ENCODE measurements around the gene CCDC12.

Gene CCDC12

DNA sequence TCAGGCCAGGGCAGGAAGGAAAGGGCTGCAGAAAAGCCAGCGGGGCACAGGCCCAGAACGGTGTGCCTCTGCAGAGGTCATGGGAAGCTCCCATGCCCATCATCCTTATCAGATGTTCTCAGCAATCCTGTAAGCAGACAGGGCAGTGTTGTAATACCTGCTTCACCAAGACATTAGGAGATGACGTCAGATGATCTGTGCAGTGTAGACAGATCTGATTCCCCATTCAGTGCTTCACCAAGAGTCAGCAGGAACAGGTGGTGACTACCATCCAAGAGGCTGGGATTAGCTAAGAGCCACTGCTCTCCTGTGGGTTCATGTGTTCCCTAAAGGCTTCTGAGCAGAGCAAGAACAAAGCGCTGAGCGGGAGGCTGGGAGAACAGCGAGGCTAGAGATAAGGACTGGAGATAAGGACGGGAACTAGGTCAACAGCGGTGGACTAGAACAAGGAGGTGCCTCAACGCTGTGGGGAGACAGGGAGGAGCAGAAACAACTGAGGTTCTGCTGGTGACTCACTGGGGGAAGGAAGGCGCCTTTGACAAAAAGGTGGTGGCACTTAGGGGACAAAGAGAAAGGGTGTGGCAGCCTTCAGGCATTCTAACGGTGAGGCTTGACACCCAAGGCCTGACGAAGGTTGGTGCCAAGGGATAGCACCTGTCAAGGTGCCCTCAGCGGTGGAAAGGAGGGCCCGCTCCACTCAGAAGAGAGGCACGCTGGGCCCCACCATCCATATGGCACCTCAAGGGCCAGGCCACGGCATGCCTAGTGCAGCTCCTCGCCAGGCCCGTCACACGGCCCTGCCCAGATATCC, 28.4 kb downstream of the CCDC12 start:
- no peaks in the 10 kb centered on the region for H3K27me3 Mint-ChIP-seq
- H3K9me3 Mint-ChIP-seq: no peaks in the 10 kb centered on the region
- H3K27ac Mint-ChIP-seq: peak overlapping the region; percentile 89
- peaks cover 94% of the 10 kb centered on the region for H3K4me1 Mint-ChIP-seq
- H3K36me3 Mint-ChIP-seq: peaks cover 4% of the 10 kb centered on the region
- peak overlapping the region; percentile 80 for H3K4me3 Mint-ChIP-seq

DNA sequence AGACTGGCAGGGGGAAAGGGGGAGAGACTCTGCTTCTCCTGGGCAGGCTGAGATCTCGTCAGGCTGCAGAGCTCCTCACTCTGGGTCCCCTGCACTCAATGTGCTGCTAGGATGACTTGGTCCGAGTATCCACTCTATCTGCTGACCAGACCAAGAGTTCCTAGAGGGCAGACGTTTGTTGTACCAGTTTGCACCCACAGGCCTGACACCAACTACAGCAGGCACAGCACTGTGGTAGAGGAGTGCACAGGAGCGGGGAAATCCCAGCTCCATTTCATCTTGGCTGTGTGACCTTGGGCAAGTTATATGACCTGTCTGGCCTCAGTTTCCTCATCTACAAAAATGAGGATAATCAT, 29.0 kb downstream of the CCDC12 start:
- Mint-ChIP-seq H3K27ac (peak overlapping the region; percentile 89), H3K4me3 (peak overlapping the region; percentile 80), H3K36me3 (peaks cover 4% of the 10 kb centered on the region), H3K27me3 (no peaks in the 10 kb centered on the region), H3K9me3 (no peaks in the 10 kb centered on the region), H3K4me1 (peaks cover 91% of the 10 kb centered on the region)

DNA sequence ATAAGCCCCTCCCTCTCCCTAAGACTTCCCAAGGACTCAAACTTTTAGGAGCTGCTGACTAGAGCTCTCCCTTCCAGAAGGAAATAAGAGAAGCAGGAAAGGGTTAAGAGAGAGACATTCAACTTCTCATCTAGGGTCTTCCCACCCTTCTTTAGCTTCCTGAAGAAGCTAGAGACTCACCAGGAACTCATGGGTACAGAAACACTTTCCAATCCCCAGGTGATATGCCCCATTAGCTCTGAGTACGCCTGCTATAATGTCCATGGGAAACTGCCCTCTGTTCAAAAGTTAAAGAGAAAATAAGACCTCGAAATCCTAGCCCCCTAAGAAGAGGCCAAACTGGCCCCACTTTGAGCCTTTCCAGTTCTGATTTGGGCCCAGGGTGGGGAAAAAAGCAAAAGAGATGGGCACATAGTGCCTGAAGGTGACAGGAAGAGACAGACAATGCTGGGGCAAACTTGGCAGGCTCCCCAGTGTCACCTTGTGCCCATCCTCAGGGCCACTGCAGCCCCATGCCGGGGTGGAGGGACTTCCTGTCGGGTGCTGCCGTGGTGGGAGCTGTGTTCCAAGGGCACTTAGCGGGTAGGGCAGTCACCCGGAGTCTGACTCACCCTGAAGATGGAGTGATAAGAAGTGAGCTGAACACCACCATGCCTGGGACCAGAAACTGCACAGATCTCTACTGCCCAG, 29.5 kb downstream of the CCDC12 start:
- no peaks in the 10 kb centered on the region for H3K9me3 Mint-ChIP-seq

DNA sequence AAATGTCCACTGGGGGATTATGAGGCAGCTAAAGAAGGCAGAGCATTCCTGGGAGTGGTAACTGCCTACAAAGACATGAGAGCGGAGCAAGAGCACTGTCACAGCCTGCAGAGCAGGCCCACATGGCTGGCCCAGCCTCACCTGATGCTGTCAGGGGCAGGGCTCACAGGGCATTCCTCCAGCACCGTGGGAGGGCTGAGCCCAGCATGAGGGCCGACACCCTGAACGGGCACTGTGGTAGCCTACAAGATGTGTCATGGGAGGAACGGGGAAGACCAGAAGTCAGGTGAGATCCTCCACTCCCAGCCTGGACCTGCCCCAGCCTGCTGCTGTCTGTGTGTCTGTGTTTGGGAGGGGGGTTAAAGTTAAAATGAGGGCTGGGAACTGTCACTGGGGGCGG, 30.1 kb downstream of the CCDC12 start:
- H3K4me3 Mint-ChIP-seq: no peak overlapping the region
- no peaks in the 10 kb centered on the region for H3K9me3 Mint-ChIP-seq
- peak overlapping the region; percentile 38 for H3K27ac Mint-ChIP-seq
- H3K4me1 Mint-ChIP-seq: peaks cover 88% of the 10 kb centered on the region
- H3K27me3 Mint-ChIP-seq: no peaks in the 10 kb centered on the region
- H3K36me3 Mint-ChIP-seq: peaks cover 4% of the 10 kb centered on the region

More for the DNA sequence above, 29.5 kb downstream of the CCDC12 start:
- no peaks in the 10 kb centered on the region for H3K27me3 Mint-ChIP-seq
- peak overlapping the region; percentile 80 for H3K4me3 Mint-ChIP-seq
- H3K27ac Mint-ChIP-seq: peak overlapping the region; percentile 3
- H3K4me1 Mint-ChIP-seq: peaks cover 91% of the 10 kb centered on the region
- peaks cover 4% of the 10 kb centered on the region for H3K36me3 Mint-ChIP-seq

DNA sequence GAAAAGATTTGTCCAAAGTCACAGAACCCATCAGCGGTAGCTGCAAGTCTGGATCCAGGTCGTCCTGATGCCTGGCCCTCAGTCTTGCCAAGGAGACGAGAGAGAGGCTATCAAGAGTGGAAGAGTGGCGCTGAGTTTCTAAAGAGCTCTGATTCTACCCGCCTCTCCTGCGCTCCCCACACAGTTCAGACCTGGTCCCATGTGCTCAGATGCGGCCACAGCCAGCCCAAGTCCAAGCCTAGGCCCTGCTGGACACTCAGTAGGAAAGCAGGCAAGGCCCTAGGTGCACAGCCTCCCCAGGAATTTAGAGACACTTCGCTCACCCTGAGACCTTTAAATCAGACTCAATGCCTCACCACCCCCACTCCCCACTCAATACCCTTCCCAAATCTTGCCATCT, 32.4 kb downstream of the CCDC12 start:
- H3K4me3 Mint-ChIP-seq: no peak overlapping the region
- H3K36me3 Mint-ChIP-seq: peaks cover 7% of the 10 kb centered on the region
- H3K4me1 Mint-ChIP-seq: peaks cover 82% of the 10 kb centered on the region
- no peaks in the 10 kb centered on the region for H3K9me3 Mint-ChIP-seq
- no peaks in the 10 kb centered on the region for H3K27me3 Mint-ChIP-seq
- peak overlapping the region; percentile 78 for H3K27ac Mint-ChIP-seq

DNA sequence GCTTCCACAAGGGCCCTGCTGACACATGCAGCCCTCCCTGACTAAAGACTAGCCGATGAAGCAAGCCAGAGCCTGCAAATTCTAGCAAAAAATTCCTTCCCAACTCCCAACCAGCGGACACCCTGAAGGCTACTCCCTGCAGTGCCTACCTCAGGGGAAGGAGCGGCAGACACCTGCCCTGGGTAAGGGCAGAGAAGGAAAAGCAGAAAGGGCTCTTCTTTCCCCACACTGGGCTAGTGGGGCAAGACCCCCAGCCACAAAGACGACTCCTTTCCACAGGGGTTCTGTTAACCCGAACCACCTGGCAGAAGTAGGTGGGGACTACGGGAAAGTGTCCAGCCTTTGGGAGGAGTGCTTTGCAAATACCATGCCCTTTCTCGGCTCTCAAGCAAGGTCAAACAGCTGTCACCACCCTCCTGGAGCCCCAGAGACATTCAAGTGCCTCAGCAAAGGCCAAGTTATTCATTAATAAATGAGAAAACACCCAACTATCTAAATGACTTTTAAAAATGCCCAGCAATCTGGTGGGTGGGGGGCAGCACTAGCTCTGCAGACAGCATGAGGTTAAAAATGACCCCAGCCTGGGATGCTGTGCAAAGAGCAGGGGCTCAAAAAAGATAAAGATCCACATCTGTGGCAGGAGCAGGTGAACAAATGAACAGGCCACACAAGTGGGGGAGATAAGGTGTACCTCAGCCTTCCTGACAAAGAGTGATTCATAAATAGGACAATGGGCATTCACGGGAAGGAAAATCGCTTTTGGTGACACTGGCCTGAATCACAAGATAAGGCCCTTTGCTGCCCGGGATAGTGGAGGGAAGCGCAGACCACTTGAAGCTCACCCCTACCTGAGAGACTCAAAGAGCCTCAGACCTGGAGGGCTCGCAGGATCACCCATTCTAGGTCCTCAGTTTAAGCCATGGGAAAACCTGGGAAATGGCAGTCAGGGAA, 33.0 kb downstream of the CCDC12 start:
- no peaks in the 10 kb centered on the region for H3K9me3 Mint-ChIP-seq
- H3K27ac Mint-ChIP-seq: no peak overlapping the region
- H3K27me3 Mint-ChIP-seq: no peaks in the 10 kb centered on the region
- peaks cover 11% of the 10 kb centered on the region for H3K36me3 Mint-ChIP-seq
- peaks cover 81% of the 10 kb centered on the region for H3K4me1 Mint-ChIP-seq
- H3K4me3 Mint-ChIP-seq: no peak overlapping the region

DNA sequence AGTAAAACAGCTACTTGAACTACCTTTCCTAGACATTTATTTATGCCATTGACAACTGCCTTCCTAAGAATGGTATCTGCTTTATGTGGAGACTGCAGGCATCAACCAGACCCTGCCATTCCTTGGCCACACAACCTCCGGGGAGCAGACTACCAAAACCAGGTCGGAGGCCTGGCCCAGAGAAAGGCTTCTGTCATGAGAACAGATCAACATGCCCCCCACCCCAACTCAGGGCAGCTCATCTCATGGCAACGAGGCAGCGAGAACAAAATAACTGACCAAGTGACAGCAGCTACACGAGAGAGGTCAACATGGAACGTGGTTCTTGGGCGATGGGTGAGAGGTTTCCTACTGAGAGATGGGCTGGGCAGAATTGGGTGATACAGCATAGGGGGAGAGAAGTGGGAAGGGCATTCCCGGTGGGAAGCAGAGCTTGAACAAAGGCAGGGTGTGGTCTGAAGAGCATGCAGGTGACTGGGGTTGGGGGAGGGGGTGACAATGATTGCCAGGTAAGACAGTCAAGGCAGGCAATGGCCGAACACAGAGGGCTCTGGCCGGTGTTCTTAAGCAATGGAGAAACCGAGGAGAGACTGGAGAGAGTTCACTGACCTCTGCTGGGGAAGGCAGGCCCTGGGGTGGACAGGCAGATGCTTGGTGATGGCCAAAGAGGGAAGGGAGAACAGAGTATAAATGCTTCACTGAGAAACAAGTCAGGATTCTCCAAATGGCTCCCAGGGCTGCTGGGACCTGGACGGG, 33.9 kb downstream of the CCDC12 start:
- H3K27ac Mint-ChIP-seq: peak overlapping the region; percentile 19
- peak overlapping the region; percentile 13 for H3K4me3 Mint-ChIP-seq

DNA sequence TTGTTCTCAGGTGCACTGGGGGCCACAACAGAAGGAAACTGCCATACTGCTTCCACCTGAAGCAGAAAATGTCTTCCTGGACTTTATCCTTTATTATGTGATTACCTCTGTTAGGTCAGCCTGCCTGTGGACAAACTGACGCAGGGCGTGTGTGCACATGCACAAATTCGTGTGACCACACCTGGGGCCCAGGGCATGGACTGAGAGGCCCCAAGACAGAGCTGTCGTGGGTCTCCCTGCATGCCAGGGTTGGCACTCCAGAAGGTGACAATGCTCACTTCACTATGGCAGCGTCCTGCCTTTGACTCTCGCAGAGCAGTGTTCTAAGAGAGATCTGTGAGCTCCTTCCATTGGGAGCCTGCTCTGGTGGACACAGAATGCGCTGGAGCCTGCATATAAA, 34.5 kb downstream of the CCDC12 start:
- peaks cover 67% of the 10 kb centered on the region for H3K4me1 Mint-ChIP-seq
- H3K27ac Mint-ChIP-seq: no peak overlapping the region
- peaks cover 10% of the 10 kb centered on the region for H3K36me3 Mint-ChIP-seq

More for the DNA sequence above, 33.9 kb downstream of the CCDC12 start:
- Mint-ChIP-seq H3K27me3 (no peaks in the 10 kb centered on the region), H3K36me3 (peaks cover 10% of the 10 kb centered on the region), H3K4me1 (peaks cover 72% of the 10 kb centered on the region), H3K9me3 (no peaks in the 10 kb centered on the region)

DNA sequence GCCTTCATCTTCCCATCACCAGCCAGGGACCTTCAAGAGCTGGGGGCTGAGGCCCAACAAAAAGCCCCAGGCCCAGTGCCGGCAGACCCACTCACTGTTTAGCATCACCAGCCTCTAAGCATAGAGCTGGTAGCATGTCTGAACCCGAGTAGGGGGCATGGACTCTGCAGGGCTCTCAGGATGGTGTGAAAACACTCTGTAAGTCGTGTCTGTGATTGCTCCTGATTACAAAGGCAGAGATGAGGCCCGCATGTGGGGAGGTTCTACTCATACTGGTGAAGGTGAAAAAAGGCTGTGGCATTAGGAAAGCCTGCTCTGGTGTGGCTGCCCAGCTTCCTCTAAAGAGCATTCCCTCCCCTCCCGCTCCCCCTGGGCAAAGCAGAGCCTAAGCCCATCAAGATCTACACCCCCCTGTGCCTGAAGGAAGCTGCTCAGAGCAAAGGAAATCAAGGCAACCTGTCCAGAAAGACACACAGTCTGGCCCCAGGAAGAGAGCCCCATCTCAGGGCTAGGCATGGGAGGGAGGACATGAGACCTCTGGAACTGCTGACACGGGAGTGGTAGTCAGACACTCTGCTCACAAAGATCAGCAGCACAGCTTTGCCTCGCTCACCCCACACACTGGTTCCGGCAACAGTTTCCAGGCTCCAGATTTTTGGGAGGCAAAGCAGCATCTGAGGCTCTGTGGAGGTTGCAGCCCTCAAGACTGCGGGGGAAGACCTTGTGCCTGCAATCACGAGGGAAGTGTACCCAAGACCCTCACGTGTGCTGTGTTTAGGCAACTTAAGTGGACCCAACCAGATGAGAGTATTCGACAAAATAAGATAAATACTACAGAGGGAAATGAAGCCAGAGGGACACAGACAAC, 36.7 kb downstream of the CCDC12 start:
- peaks cover 61% of the 10 kb centered on the region for H3K4me1 Mint-ChIP-seq
- H3K4me3 Mint-ChIP-seq: no peak overlapping the region
- peak overlapping the region; percentile 30 for H3K27ac Mint-ChIP-seq
- no peaks in the 10 kb centered on the region for H3K27me3 Mint-ChIP-seq
- H3K36me3 Mint-ChIP-seq: peaks cover 7% of the 10 kb centered on the region
- no peaks in the 10 kb centered on the region for H3K9me3 Mint-ChIP-seq

More for the DNA sequence above, 34.5 kb downstream of the CCDC12 start:
- no peaks in the 10 kb centered on the region for H3K27me3 Mint-ChIP-seq
- no peak overlapping the region for H3K4me3 Mint-ChIP-seq
- H3K9me3 Mint-ChIP-seq: no peaks in the 10 kb centered on the region

DNA sequence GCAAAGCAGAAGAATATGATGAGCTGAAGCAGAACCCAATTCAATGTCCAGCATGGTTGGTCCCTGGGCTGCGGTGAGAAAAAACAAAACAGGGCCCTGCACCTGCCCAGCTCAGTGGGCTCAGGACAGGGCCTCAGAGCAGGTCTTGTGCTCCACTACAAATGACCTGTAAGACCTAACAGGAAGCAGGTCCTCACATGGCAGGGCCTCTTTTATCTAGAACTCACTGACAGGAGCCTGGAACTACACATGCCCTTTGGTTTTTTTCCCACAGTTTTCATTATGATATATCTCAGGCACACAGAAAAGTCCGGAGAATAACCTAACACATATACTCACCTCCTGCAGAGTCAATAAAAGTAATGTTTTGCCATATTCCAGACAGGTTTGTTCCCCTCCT, 38.4 kb downstream of the CCDC12 start:
- peaks cover 7% of the 10 kb centered on the region for H3K36me3 Mint-ChIP-seq
- H3K27ac Mint-ChIP-seq: peak overlapping the region; percentile 41
- H3K4me3 Mint-ChIP-seq: no peak overlapping the region
- peaks cover 52% of the 10 kb centered on the region for H3K4me1 Mint-ChIP-seq
- no peaks in the 10 kb centered on the region for H3K27me3 Mint-ChIP-seq
- H3K9me3 Mint-ChIP-seq: no peaks in the 10 kb centered on the region

DNA sequence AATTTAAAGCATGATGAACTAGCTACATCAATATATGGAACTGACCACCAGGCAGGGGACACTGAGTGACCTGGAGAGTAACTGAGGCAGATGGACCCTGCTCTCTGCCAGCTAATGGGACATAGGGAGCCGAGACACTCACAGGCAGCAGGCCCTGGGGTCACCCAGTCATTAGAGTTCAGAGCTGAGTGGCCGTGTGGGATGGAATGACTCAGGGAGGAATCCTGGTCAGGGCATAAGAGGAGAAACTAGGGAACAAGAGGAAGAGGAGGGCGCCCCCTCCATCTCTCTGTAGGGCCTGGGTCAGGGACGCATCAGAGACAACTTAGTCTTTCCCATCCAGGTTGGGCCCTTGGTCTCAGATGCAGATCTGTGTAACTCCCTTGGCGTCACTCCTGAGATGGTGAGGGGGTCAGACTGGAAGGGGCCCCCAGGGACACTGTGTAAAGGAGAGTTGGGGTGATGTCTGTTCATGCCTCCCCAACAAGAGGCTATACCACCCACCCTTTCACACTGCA, 39.8 kb downstream of the CCDC12 start:
- H3K9me3 Mint-ChIP-seq: no peaks in the 10 kb centered on the region
- peaks cover 7% of the 10 kb centered on the region for H3K36me3 Mint-ChIP-seq
- no peak overlapping the region for H3K4me3 Mint-ChIP-seq
- H3K4me1 Mint-ChIP-seq: peaks cover 54% of the 10 kb centered on the region
- no peak overlapping the region for H3K27ac Mint-ChIP-seq
- no peaks in the 10 kb centered on the region for H3K27me3 Mint-ChIP-seq

DNA sequence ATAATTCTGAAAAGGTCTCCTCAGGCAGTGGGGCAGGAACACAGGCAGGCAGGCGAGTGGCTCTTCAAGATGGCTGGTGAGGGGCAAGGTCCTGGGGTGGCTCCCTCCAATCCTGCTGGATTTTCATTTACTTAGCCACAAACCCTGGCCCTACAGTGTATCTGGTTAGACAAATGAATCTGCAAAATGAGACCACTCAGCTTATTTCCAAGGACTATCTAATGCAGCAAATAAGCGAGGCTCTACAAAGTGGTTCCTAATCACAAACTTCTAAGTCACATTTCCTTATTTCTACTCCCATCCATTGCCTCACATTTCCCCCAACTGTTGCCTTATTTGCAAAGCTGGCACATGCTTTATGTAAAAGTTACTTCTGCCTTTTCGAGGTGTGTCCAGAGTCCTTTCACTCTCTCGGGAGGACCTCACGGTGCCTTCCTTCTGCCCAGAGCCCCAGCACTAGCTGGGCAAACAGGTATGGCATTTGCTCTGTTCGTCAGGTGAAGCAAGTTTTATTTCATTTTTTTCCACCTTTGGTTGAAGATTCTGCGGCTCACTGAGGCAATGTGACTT, 40.5 kb downstream of the CCDC12 start:
- Mint-ChIP-seq H3K9me3 (no peaks in the 10 kb centered on the region), H3K4me3 (no peak overlapping the region), H3K36me3 (peaks cover 7% of the 10 kb centered on the region), H3K27me3 (no peaks in the 10 kb centered on the region), H3K4me1 (peaks cover 61% of the 10 kb centered on the region), H3K27ac (peak overlapping the region; percentile 23)

DNA sequence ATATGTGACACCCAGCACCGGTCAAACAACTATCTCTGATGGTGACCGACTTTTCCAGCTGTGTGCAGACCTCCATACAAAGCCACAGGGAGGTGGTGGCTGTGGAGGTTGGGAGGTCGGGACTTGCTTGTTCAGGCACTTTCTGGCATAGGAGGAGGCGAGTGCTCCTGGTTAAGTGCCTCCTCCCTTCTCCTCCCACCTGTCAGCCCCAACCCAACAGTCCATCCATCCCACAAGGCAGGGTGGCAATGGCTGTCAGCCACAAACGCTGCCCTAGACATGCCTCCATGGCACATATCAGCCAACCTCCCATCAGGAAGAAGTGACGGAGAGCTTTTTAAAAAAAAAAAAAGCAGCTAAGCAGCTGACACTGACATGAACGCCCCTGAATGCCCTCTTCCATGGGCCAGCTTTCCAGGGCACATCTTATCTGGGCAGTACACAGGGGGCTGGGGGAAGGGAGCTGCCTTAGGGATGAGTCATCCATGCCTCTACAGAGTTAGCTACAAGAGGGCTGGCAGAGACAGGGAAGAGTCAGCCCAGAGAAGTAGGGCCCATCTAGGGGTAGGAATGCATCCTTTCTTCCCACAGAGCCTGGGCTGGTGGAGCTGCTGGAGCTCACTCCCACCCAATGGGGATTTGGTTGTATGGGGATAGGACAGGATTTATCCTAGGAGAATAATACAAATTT, 41.2 kb downstream of the CCDC12 start:
- peaks cover 5% of the 10 kb centered on the region for H3K36me3 Mint-ChIP-seq
- H3K27ac Mint-ChIP-seq: peak overlapping the region; percentile 23
- no peaks in the 10 kb centered on the region for H3K27me3 Mint-ChIP-seq
- H3K4me3 Mint-ChIP-seq: no peak overlapping the region
- no peaks in the 10 kb centered on the region for H3K9me3 Mint-ChIP-seq
- H3K4me1 Mint-ChIP-seq: peaks cover 64% of the 10 kb centered on the region

Data from activated naive CD4-positive, alpha-beta T cell treated with anti-CD3 and anti-CD28 coated beads, Interleukin-2, amount 50 U/mL, for 24 hours (primary cell).